ENCODE data around the gene ZC3H18. TPM values are rescaled to one million over a fixed set of nuclear protein-coding genes. Genes with fewer than 3 reads are reported as not detected.
A peak's percentile ranks its signal among the peaks of the same experiment; 100 is the strongest.

ZC3H18 gene
- total RNA-seq, 3 donors from 2014 or later = 37.4 to 54.8 (median 48.1) TPM

GRCh38 chr16:88624977-88625576 is 54.9 kb downstream of the ZC3H18 start:
- no peak for ATAC-seq
- Histone ChIP-seq H3K36me3 (ENCODE audit: low read depth) (peaks cover 13% of the 10 kb centered on the region), H3K4me3 (no peak overlapping the region), H3K9me3 (no peaks in the 10 kb centered on the region), H3K4me1 (ENCODE audit: low read depth) (no peaks in the 10 kb centered on the region)
- TF ChIP-seq CTCF (IDR thresholded peaks at IDR 0.05) = no peak
- DNase-seq = no peak
- intact Hi-C loops (cut with DNase I, micrococcal nuclease) = no loop called here

- no peak for TF ChIP-seq CTCF (IDR thresholded peaks at IDR 0.05)
- Histone ChIP-seq H3K4me1 (ENCODE audit: low read depth) (no peaks in the 10 kb centered on the region), H3K9me3 (no peaks in the 10 kb centered on the region), H3K36me3 (ENCODE audit: low read depth) (peaks cover 13% of the 10 kb centered on the region), H3K4me3 (no peak overlapping the region)
- intact Hi-C loops (cut with DNase I, micrococcal nuclease) = no loop called here
- ATAC-seq (no peak), DNase-seq (no peak)
Observed at GRCh38 chr16:88626646-88627045, 56.4 kb downstream of the ZC3H18 start.

- no peak for ATAC-seq
Observed at GRCh38 chr16:88627531-88628411, 57.6 kb downstream of the ZC3H18 start.

GRCh38 chr16:88628512-88628974 is 58.3 kb downstream of the ZC3H18 start:
- intact Hi-C loops (cut with DNase I, micrococcal nuclease) = no loop called here
- peaks cover 6% of the 10 kb centered on the region for H3K36me3 ChIP-seq (ENCODE audit: low read depth)
- no peaks in the 10 kb centered on the region for H3K4me1 ChIP-seq (ENCODE audit: low read depth)
- peak; percentile 12 for ATAC-seq
- TF ChIP-seq CTCF (IDR thresholded peaks at IDR 0.05) = no peak
- H3K9me3 ChIP-seq = no peaks in the 10 kb centered on the region
- H3K4me3 ChIP-seq = no peak overlapping the region
- no peak for DNase-seq

More at GRCh38 chr16:88627531-88628411, 57.6 kb downstream of the ZC3H18 start:
- TF ChIP-seq CTCF (IDR thresholded peaks at IDR 0.05) = no peak
- no peak for DNase-seq
- H3K9me3 ChIP-seq = no peaks in the 10 kb centered on the region
- intact Hi-C loops (cut with DNase I, micrococcal nuclease) = no loop called here
- H3K36me3 ChIP-seq (ENCODE audit: low read depth) = peaks cover 8% of the 10 kb centered on the region
- H3K4me1 ChIP-seq (ENCODE audit: low read depth) = no peaks in the 10 kb centered on the region
- H3K4me3 ChIP-seq = no peak overlapping the region

GRCh38 chr16:88629835-88630234 is 59.6 kb downstream of the ZC3H18 start:
- Histone ChIP-seq H3K4me3 (no peak overlapping the region), H3K9me3 (no peaks in the 10 kb centered on the region), H3K4me1 (ENCODE audit: low read depth) (peaks cover 9% of the 10 kb centered on the region), H3K36me3 (ENCODE audit: low read depth) (no peaks in the 10 kb centered on the region)
- intact Hi-C loops (cut with DNase I, micrococcal nuclease) = no loop called here
- no peak for TF ChIP-seq CTCF (IDR thresholded peaks at IDR 0.05)
- DNase-seq = no peak
- no peak for ATAC-seq
